ENCODE data around the gene FAM171A2.
"Not testable (repeated sequence)": the region's sequence is repeated elsewhere in the genome, so short reads cannot be mapped to it uniquely, and the experiment has no call there.

Gene FAM171A2

DNA sequence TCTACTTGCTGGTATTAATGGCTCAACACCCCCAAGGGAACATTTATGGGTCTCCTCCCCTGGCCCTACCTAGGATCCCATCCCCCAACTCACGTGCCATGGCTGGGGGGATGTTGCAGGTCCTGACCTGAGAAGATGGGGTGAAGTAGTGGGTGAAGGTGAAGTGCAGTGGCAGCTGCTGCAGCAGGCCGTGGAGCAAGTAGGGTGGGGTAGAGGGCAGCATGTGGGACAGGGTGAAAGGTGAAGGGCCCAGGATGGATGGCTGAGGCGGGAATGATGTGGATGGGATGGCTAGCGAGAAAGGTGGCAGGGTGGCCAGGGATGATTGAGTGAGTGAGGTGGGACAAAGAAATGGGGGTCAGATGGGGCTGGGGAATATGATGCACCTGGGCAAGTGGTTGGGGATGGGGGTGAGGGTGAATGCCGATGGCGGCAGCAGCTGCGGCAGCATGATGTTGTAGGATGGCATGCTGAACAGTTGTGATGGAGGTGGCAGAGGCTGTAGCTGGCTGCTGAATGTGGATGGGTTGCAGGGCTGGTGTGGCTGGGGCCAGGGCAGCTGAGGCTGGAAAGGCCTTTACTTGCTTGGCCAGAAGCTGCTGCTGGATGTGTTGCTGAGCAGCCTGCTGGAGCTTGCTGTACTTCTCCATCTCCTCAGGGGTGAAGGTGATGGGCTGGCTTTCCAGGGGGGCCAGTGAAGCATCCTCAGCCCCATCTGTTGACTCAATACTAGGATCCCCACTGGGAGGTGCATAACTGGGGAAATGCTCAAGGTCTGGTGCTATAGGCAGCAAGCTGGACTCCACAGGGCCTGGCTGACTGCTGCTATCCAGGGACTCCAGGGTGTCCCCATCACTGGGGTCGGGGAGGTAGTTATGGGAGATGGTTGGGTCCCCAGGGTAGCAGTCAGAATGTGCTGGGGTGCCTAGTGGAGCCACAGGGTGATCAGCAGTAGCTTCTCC lies 34.1 kb upstream of the FAM171A2 start:
- H2AFZ ChIP-seq (ENCODE audit: low read length): no peak overlapping the region
- H3K27ac ChIP-seq (ENCODE audit: low read depth, low read length, poor library complexity, severe bottlenecking): no peak overlapping the region
- no peaks in the 10 kb centered on the region for H3K27me3 ChIP-seq (ENCODE audit: insufficient read depth, low read length)
- no peaks in the 10 kb centered on the region for H3K9me2 ChIP-seq (ENCODE audit: low read depth, low read length)
- H3K4me2 ChIP-seq (ENCODE audit: low read length): no peak overlapping the region
- no peaks in the 10 kb centered on the region for H3K79me2 ChIP-seq (ENCODE audit: insufficient read depth, low read length)
- H3K9me3 ChIP-seq (ENCODE audit: low read length): no peaks in the 10 kb centered on the region
- no peaks in the 10 kb centered on the region for H3F3A ChIP-seq (ENCODE audit: insufficient read depth, low read length)
- no peak overlapping the region for H3K4me3 ChIP-seq (ENCODE audit: low read depth, low read length, poor library complexity, severe bottlenecking)
- TF ChIP-seq EZH2 (IDR thresholded peaks at IDR 0.05; ENCODE audit: borderline replicate concordance, low read length): no peak
- TF ChIP-seq, protein P1, sequence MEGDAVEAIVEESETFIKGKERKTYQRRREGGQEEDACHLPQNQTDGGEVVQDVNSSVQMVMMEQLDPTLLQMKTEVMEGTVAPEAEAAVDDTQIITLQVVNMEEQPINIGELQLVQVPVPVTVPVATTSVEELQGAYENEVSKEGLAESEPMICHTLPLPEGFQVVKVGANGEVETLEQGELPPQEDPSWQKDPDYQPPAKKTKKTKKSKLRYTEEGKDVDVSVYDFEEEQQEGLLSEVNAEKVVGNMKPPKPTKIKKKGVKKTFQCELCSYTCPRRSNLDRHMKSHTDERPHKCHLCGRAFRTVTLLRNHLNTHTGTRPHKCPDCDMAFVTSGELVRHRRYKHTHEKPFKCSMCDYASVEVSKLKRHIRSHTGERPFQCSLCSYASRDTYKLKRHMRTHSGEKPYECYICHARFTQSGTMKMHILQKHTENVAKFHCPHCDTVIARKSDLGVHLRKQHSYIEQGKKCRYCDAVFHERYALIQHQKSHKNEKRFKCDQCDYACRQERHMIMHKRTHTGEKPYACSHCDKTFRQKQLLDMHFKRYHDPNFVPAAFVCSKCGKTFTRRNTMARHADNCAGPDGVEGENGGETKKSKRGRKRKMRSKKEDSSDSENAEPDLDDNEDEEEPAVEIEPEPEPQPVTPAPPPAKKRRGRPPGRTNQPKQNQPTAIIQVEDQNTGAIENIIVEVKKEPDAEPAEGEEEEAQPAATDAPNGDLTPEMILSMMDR (IDR thresholded peaks at IDR 0.05; ENCODE audit: low read length): no peak
- H3K9ac ChIP-seq (ENCODE audit: low read length): no peak overlapping the region
- no peaks in the 10 kb centered on the region for H3K4me1 ChIP-seq (ENCODE audit: insufficient read depth, low read length, severe bottlenecking)
- H4K20me1 ChIP-seq (ENCODE audit: insufficient read depth, low read length): no peaks in the 10 kb centered on the region
- H3K36me3 ChIP-seq (ENCODE audit: insufficient read depth, low read length): peaks cover 51% of the 10 kb centered on the region

DNA sequence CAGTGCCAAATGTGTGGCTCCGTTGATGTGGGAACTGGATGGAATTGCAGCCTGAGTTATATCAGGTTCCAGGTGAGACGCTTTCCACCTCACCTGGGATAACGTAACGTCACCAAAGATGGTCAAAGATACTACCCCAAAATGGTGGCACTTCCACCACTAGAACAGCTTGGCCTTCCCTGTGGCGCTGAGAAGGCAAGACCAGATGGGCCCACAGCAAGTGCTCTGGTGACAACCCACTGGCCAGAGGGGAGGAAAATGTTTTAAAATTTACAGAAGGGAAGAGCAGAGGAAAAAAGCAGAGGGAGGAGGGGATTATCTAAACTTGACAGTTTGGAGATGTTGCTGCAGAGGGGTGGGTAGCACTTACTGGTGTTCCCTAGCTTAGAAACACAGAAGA lies 33.3 kb upstream of the FAM171A2 start:
- peaks cover 45% of the 10 kb centered on the region for H3K36me3 ChIP-seq (ENCODE audit: insufficient read depth, low read length)
- H3K4me1 ChIP-seq (ENCODE audit: insufficient read depth, low read length, severe bottlenecking): no peaks in the 10 kb centered on the region
- no peaks in the 10 kb centered on the region for H3F3A ChIP-seq (ENCODE audit: insufficient read depth, low read length)

DNA sequence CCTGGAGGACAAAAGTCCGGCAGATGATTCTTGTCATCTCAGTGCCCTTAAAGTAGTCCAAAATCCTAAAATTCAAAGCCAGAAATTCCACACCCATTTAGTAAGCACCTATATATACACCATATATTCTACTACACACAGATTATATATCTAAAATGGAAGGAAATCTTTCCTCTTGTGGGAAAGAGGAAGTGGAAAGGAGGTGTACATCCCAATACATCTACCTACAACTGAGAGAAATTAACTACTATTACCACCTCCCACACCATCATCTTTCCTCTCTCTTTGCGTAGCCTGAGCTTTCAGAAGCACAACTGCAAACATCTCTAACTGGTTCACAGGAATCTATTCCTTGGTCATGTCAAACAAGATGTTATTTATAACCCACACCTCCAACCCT lies 31.2 kb upstream of the FAM171A2 start:
- Histone ChIP-seq H3K27ac (ENCODE audit: low read depth, low read length, poor library complexity, severe bottlenecking) (no peak overlapping the region), H3K9me2 (ENCODE audit: low read depth, low read length) (no peaks in the 10 kb centered on the region), H3K9me3 (ENCODE audit: low read length) (no peaks in the 10 kb centered on the region), H3K27me3 (ENCODE audit: insufficient read depth, low read length) (no peaks in the 10 kb centered on the region), H3K4me2 (ENCODE audit: low read length) (no peak overlapping the region), H3K4me1 (ENCODE audit: insufficient read depth, low read length, severe bottlenecking) (no peaks in the 10 kb centered on the region), H3F3A (ENCODE audit: insufficient read depth, low read length) (no peaks in the 10 kb centered on the region), H4K20me1 (ENCODE audit: insufficient read depth, low read length) (no peaks in the 10 kb centered on the region), H2AFZ (ENCODE audit: low read length) (no peak overlapping the region), H3K36me3 (ENCODE audit: insufficient read depth, low read length) (peaks cover 27% of the 10 kb centered on the region), H3K9ac (ENCODE audit: low read length) (no peak overlapping the region), H3K4me3 (ENCODE audit: low read depth, low read length, poor library complexity, severe bottlenecking) (no peak overlapping the region), H3K79me2 (ENCODE audit: insufficient read depth, low read length) (no peaks in the 10 kb centered on the region)
- TF ChIP-seq EZH2 (IDR thresholded peaks at IDR 0.05; ENCODE audit: borderline replicate concordance, low read length): no peak
- TF ChIP-seq, protein P1 (IDR thresholded peaks at IDR 0.05; ENCODE audit: low read length): no peak

More for the DNA sequence above, 33.3 kb upstream of the FAM171A2 start:
- TF ChIP-seq, protein P1 (IDR thresholded peaks at IDR 0.05; ENCODE audit: low read length): no peak
- TF ChIP-seq EZH2 (IDR thresholded peaks at IDR 0.05; ENCODE audit: borderline replicate concordance, low read length): no peak
- Histone ChIP-seq H3K27me3 (ENCODE audit: insufficient read depth, low read length) (no peaks in the 10 kb centered on the region), H3K79me2 (ENCODE audit: insufficient read depth, low read length) (no peaks in the 10 kb centered on the region), H3K4me2 (ENCODE audit: low read length) (no peak overlapping the region), H2AFZ (ENCODE audit: low read length) (no peak overlapping the region), H3K9me2 (ENCODE audit: low read depth, low read length) (no peaks in the 10 kb centered on the region), H3K27ac (ENCODE audit: low read depth, low read length, poor library complexity, severe bottlenecking) (no peak overlapping the region), H3K9me3 (ENCODE audit: low read length) (no peaks in the 10 kb centered on the region), H3K9ac (ENCODE audit: low read length) (no peak overlapping the region), H3K4me3 (ENCODE audit: low read depth, low read length, poor library complexity, severe bottlenecking) (no peak overlapping the region), H4K20me1 (ENCODE audit: insufficient read depth, low read length) (no peaks in the 10 kb centered on the region)

DNA sequence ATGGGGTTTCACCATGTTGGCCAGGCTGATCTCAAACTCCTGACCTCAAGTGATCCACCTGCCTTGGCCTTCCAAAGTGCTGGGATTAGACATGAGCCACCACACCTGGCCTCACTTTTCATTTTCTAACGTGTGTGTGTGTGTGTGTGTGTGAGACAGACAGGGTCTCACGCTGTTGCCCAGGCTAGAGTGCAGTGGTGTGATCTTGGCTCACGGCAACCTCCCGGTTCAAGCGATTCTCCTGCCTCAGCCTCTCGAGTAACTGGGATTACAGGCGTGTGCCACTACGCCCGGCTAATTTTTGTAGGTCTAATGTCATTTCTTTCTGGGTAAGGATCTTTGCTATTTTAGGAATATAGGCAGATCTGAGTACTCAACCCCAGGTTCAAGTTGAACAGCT lies 30.5 kb upstream of the FAM171A2 start:
- H4K20me1 ChIP-seq (ENCODE audit: insufficient read depth, low read length); H2AFZ ChIP-seq (ENCODE audit: low read length); H3K4me2 ChIP-seq (ENCODE audit: low read length); H3K27ac ChIP-seq (ENCODE audit: low read depth, low read length, poor library complexity, severe bottlenecking); H3K4me1 ChIP-seq (ENCODE audit: insufficient read depth, low read length, severe bottlenecking); H3K4me3 ChIP-seq (ENCODE audit: low read depth, low read length, poor library complexity, severe bottlenecking); H3K9me2 ChIP-seq (ENCODE audit: low read depth, low read length); H3K27me3 ChIP-seq (ENCODE audit: insufficient read depth, low read length); H3K79me2 ChIP-seq (ENCODE audit: insufficient read depth, low read length); H3F3A ChIP-seq (ENCODE audit: insufficient read depth, low read length); H3K9ac ChIP-seq (ENCODE audit: low read length); H3K9me3 ChIP-seq (ENCODE audit: low read length): not testable (repeated sequence)
- H3K36me3 ChIP-seq (ENCODE audit: insufficient read depth, low read length): peaks cover 20% of the 10 kb centered on the region
